ENCODE data around the gene RHOB.
"Not testable (repeated sequence)": the region's sequence is repeated elsewhere in the genome, so short reads cannot be mapped to it uniquely, and the experiment has no call there.

RHOB gene

DNA sequence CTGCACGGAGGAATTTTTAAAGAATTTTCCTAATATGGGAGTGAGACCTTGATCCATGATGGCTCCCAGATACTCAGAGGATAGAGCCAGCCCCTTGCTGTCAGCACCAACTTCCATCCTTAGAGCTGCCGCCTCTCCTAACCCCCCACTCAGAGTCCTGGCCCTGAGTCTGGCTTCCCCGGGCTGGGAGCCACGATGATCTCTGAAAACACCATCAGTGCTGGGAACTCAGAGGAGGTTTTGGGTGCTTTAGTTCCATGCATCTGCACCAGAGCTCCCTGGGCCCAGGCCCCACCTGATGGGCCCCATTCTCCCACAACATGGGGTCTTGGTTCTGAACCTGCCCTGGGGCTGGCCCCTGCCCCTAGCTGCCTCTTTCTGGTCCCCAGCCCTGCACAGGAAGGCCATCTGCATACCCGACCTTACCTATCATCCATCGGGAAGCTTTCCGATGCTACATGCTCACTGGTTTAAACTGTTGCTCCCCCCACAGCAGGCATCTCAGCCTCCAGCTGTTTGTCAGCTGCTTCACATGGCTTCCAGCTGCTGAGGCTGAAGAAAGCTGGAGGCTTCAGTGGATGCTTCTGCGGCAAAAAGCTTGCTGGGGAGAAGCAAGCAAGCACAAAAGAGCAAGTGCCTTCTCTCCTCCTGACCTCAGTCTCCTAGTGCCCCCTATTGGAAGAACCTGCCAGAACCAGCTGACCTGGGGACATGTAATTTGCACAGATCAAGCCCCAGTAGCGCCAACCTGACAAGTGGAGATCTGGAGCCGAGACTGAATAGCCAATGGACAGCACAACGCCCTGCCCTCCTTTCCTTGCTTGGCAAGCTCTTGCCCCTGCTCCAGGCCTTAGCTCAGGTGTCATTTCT, 24.2 kb upstream of the RHOB start:
- DNase-seq (ENCODE audit: low spot score) = no peak

DNA sequence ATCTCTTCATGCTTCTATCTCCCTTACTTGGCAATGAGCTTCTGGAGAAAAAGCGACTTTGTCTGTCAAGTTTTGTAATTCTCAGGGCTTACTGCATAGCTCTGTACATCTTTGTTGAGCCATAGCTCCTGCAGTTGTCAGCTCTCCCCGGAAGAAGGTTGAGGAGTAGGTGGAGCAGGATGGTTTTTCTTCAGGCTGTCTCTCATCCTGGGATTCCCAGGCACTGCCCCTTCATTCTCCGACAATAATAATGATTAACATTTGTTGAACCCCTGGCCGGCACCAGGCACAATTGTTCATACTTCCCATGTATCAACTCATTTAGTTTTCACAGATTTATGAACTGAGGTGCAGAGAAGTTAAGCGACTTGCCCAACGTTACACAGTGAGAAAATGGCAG, 23.5 kb upstream of the RHOB start:
- no peak for DNase-seq (ENCODE audit: low spot score)

- no peak for DNase-seq (ENCODE audit: low spot score)
These were observed 23.0 kb upstream of the RHOB start for GRCh38 chr2:20423847-20424246.

DNA sequence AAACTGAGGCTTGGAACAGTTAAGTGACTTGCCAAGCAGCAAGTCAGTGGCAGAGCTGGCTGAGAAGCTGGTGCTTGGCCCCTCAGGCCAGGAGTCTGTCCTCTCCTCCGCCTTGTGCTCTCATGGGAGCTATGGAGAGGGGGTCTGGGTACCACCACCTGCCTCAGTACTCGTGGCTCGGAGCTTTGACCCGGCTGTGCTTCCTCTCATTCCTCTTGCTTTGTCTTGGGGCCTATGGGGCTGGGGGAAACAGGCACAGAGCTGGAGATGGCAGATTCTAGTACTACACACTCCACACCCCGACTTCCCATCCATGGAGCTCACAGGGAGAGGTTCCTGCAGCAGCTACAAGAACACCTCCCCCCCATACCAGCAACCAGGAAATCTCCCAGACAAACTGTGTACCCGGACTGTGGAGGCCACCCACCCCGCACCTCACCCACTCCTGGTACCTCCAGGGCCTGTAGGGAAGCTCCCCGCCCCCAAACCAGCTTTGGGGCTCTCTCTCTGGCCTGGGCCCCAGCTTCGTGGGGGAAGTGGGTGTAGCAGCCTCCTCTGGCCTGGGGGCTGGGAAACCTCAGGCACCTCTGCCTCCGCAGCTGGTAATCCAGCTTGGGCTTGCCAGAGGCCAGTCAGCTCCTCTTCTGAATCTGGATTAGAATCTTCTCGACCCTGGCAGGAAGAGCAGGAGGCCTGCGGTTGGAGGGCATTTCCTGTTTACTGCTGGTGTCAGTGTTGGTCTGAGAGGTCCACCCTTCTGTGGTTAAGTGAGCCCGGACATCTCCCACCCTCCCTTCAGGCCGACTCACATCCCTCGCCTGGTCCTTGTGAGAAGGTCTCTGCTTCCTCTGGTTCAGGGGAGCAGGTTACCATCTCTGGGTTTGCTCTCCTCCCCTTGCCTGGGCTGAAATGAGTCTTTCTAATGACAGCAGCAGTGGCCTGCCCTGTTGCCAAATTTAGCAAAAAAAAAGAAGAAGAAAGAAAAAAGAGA, 22.3 kb upstream of the RHOB start:
- no peak for DNase-seq (ENCODE audit: low spot score)

GRCh38 chr2:20425371-20425881, 21.4 kb upstream of the RHOB start:
- no peak for DNase-seq (ENCODE audit: low spot score)

GRCh38 chr2:20425884-20426283, 21.0 kb upstream of the RHOB start:
- no peak for DNase-seq (ENCODE audit: low spot score)

GRCh38 chr2:20427931-20428526, 18.8 kb upstream of the RHOB start:
- no peak for DNase-seq (ENCODE audit: low spot score)

DNA sequence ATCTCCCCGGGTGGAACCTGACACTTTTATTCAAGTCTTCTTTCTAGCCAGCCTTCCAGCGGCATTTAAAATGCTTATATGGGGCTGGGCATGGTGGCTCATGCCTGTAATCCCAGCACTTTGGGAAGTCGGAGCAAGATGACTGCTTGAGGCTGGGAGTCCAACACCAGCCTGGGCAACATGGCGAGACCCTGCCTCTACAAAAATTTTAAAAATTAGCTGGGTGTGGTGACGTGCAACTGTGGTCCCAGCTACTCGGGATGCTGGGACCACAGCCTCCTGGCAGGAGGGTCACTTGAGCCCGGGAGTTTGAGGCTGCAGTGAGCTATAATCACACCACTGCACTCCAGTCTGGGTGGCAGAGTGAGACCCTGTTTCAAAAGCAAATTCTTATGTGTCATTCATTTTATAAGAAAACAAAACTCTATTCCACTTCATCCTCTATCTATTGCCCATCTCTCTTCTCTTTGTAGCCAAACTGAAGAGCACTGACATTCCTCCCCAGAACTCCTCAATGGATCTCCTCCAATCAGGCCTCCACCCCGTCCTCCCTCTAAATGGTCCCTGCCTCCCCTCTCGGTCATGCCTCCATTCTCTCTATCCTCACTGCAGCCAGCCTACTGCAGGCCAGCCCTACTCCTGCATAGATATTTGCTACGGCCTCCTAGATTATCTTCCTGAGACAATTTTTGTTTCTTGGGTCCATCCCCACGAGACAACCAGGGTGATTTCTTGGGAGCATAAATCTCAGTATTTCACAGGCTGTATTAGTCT, 18.0 kb upstream of the RHOB start:
- DNase-seq (ENCODE audit: low spot score) = no peak

DNA sequence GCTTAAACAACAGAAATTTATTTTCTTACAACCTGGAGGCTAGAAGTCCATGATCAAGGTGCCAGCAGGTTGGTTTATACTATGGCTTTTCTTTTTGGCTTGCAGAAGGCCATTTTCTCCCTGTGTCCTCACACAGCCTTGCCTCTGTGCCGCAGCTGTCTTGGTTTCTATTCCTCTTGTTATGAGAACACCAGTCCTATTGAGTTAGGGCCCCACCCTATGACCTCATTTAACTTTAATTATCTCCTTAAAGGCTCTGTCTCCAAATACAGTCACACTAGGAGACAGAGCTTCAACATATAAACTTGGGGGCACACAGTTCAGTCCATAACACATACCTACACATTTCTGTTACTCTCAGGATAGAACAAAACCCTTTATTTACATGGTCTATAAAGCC, 17.3 kb upstream of the RHOB start:
- DNase-seq (ENCODE audit: low spot score) = no peak

DNA sequence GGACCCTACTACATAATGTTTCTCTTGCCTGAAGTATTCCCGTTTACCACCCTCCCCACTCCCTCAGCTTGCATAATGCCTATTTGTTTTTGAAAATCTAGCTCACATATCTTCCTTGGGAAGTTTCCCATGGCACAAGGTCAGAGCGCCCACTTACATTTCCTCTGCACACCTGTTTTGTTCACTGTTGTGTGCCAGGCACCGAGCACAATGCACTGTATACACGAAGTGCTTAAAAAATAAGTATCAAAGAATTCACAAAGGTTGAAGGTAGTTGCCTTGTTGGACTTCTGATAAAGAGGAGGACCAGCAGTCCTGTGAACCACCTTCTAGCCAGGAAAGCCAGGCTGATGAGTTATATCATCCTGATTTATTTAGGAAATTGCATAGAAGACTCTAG, 16.8 kb upstream of the RHOB start:
- DNase-seq (ENCODE audit: low spot score) = no peak

DNA sequence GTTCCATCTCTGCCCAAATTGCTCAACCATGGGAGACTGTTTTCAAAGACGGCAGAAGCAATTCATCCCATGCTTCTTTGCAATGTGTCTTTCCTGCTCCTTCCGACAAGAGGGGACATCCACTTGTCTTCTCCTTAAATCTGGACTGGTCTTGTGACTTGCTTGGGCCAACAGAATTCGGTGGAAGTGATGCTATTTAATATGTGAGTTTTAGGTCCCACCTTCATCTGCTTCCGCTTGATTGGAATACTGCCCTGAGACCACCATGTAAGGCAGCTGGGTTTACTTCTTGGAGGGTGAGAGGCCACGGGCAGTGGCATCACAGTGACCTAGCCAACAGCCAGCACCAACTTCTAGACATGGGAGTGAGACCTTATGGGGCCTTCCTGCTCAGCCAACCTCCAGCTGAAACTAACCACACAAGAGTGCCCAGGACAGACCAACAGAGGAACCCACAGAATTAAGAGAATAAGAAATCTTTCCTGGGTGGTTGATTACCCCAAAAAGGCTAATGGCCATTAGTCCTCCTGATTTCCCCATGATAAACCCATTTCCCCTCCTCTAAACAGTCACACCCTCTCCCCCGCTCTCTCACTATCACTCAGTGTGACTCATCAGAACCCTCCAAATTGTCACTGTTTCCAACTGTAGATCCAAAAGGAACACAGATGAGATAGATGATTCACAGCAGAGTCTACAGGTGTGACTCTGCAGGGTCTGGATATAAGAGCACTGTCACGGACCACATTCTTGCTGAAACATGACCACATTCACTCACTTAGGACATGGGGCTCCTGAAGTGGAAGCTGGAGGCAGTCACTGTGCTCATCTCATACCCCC, 16.2 kb upstream of the RHOB start:
- no peak for DNase-seq (ENCODE audit: low spot score)

DNA sequence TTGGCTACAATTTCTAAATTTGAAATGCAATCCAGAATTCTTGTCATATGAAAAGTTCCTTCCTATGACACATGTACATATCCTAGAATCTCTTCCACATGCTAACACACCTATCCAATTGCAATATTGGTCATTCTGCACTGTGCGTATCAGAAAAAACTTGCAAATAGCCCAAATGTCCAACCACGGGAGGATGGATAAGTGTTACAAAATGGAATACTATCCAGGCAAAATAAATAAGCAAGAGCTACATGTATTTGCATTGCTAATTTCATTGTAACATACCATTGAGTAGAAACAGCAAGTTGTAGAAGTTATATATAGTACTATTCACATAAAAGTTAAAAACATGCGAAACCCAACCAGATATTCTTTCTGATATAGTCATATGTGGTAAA, 15.6 kb upstream of the RHOB start:
- DNase-seq (ENCODE audit: low spot score) = no peak

GRCh38 chr2:20431772-20432171, 15.1 kb upstream of the RHOB start:
- DNase-seq (ENCODE audit: low spot score) = no peak

DNA sequence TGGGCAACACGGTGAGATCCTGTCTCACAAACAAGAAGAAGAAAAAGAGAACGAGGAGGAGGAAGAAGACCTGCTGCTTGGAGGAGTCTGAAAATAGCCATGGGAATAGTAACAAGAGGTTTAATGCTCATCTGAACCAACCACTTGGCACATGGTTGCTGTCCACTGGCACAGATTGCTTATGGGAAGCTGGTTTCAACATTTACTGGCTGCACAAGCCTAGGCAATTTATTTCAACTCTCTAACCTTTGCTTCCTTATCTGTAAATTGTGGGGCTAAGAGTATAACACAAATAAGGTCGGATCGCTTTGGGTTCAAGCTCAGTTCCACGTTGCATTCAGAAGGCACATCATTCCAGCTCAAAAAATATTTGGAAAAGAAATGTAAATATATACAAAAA, 14.2 kb upstream of the RHOB start:
- DNase-seq (ENCODE audit: low spot score) = no peak

GRCh38 chr2:20433249-20433648, 13.6 kb upstream of the RHOB start:
- DNase-seq (ENCODE audit: low spot score) = no peak

DNA sequence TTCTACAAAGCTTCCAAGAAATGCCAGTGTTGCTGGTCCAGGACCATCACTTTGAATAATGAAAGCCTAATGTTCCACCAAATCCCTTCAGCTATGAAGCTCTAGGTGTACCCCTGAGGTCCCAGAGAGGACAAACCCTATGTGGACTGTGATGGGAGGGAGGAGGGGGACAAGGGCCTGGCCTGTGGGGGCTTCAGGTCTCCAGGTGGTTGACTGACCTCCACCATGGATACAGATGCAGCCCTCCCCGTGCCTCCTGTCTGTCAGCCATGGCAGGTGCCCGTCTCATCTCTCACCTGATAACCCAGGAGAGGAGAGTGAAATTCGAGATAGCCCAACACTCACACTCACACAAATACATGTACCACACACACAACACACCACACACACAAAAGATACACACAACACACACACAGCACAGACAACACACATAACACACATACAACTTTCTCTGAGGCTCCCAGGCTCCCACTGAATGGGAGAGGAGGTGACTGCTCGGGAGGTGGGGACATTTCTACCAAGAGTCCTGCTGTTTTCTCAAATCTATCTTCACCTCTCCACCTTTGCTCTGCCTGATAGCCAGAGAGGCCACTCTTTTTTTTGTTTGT, 12.8 kb upstream of the RHOB start:
- no peak for DNase-seq (ENCODE audit: low spot score)

DNA sequence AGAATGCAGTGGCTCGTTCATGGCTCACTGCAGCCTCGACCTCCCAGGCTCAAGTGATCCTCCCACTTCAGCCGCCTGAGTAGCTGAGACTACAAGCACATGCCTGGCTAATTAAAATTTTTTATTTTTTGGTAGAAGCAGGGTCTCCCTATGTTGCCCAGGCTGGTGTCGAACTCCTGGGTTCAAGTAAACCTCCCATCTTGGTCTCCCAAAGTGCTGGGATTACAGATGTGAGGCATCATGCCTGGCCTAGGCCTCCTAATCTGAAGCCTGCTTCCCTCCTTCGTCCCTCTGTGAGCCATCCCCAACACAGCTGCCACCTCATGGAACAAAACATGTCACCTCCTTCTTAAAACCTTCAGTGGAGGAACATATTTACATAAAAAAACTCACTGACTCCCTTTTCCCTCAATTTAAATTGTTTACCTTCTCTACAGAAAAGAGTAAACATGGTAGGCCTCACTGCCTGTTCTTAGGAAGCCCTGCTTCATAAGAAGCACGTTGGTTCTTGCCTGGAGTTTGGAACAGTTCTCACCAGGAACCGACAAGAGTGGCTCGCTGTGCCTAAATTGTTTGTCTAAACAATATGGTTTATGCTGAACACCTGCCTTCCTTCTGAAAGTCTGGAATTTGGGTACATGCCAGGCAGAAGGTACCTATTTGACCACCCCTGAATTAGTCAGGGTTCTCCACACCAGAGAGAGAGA, 12.1 kb upstream of the RHOB start:
- no peak for DNase-seq (ENCODE audit: low spot score)

DNA sequence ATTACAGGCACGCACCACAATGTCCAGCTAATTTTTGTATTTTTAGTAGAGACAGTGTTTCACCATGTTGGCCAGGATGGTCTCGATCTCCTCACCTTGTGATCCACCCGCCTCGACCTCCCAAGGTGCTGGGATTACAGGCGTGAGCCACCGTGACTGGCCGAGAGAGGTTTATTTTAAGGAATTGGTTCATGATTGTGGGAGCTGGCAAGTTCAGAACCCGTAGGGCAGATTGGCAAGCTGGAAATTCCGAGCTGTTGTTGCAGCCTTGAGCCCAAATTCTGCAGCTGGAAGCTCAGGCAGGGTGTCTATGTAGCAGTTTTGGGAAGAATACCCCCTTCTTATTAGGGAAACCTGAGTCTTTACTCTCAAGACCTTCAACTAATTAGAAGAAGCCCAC, 11.4 kb upstream of the RHOB start:
- not testable (repeated sequence) for DNase-seq (ENCODE audit: low spot score)

DNA sequence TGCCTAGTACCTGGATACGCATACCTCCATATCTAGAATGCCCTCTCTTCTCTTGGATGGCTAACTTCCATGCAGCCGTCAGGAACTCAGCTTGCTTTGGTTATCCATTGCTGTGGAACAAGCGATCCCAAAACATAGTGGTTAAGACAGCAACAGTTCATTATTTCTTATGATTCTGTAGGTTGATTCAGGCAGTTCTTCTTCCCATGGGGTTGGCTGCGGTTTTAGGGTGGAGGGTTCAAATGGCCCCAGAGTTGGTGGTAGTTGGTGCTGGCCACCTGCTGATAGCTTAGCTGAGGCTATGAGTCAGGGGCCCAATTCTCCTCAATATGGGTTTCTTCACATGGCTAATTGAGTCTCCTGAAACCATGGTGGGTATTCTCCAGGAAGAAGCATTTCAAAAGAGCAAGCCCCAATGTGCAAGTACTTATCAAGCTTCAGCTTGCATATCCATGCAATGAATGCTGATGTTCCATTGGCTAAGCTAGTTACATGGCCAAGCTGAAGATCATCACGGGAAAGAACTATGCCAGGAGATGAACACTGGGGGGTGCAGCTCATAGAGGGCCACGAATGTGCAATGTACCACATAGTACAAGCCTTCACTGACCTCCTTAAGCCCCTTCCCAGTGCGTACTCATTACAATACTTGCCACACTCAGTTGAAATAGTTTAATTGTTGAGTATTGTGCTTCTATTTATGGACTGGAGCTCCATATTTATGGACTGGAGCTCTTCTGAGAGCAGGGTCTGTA, 10.0 kb upstream of the RHOB start:
- DNase-seq (ENCODE audit: low spot score) = no peak

All from CD4-positive, alpha-beta T cell treated with Interleukin-6 at 100 ng/mL for 8 hours (primary cell).